Measurements from ENCODE around the gene TAF4. TPM values are rescaled to one million over a fixed set of nuclear protein-coding genes. Genes with fewer than 3 reads are reported as not detected.
A peak's percentile ranks its signal among the peaks of the same experiment; 100 is the strongest.

Gene TAF4
- total RNA-seq, 1 donor from 2014 or later = 20.0 TPM

DNA sequence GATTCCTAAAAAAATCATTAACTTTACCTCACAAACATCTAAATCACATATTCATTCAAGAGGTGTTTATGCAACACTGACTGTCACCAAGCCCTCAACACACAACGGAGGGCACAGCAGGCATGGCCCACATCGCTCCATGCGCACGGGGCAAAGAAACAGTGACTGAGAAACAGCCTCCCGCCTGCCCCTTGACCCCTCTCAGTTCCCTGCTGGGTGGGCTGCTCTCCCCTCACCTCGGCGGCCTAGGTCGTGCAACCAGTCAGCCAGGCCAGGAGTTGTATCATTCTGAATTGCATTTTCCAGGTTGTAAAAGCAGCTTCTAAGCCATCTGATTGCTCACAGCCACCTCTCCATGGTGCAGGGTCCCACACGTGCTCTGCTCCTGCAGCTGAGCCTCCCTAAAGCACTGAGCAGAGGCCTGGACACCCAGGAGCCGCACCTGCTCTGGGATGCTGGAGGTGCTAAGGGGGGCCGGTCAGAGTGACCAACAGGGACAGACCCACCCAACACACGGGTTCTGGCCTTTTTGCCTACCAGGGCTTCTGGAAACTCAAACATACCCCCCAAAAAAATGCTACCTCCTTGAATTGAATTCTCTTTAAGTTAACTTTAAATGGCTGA lies 37.9 kb downstream of the TAF4 start:
- Mint-ChIP-seq H3K4me3 (ENCODE audit: unreplicated experiment) (no peak overlapping the region), H3K27me3 (ENCODE audit: unreplicated experiment) (peaks cover 2% of the 10 kb centered on the region), H3K36me3 (ENCODE audit: unreplicated experiment) (no peaks in the 10 kb centered on the region), H3K9me3 (ENCODE audit: unreplicated experiment) (peaks cover 4% of the 10 kb centered on the region), H3K27ac (ENCODE audit: unreplicated experiment) (no peak overlapping the region), H3K4me1 (ENCODE audit: low read depth, unreplicated experiment) (peaks cover 39% of the 10 kb centered on the region)
- no peak for DNase-seq
- no peak for TF ChIP-seq CTCF (IDR thresholded peaks at IDR 0.05; ENCODE audit: partially characterized antibody, unreplicated experiment)

GRCh38 chr20:62027116-62027515 lies 38.6 kb downstream of the TAF4 start:
- Mint-ChIP-seq H3K27me3 (ENCODE audit: unreplicated experiment) (peaks cover 2% of the 10 kb centered on the region), H3K36me3 (ENCODE audit: unreplicated experiment) (no peaks in the 10 kb centered on the region), H3K4me1 (ENCODE audit: low read depth, unreplicated experiment) (peaks cover 39% of the 10 kb centered on the region), H3K9me3 (ENCODE audit: unreplicated experiment) (peaks cover 4% of the 10 kb centered on the region), H3K27ac (ENCODE audit: unreplicated experiment) (no peak overlapping the region), H3K4me3 (ENCODE audit: unreplicated experiment) (peak overlapping the region; percentile 32)
- no peak for DNase-seq
- TF ChIP-seq CTCF (IDR thresholded peaks at IDR 0.05; ENCODE audit: partially characterized antibody, unreplicated experiment) = no peak

DNA sequence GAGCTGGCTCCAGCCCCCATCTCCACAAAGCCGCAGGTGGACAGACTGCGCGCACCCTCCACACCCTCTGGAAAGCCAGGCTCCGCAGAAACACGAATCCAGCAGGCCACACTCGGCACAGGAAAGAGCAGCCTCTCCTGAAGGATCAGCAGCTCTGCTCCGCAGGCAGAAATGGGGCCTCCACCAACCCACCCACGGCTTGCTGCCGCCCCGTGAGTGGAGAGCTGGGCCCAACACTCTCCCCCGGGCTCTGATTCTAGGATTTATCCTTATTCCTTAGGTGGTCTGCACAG lies 39.2 kb downstream of the TAF4 start:
- Mint-ChIP-seq H3K4me3 (ENCODE audit: unreplicated experiment) (peak overlapping the region; percentile 32), H3K27me3 (ENCODE audit: unreplicated experiment) (peaks cover 2% of the 10 kb centered on the region), H3K36me3 (ENCODE audit: unreplicated experiment) (no peaks in the 10 kb centered on the region), H3K9me3 (ENCODE audit: unreplicated experiment) (peaks cover 4% of the 10 kb centered on the region), H3K4me1 (ENCODE audit: low read depth, unreplicated experiment) (peaks cover 38% of the 10 kb centered on the region), H3K27ac (ENCODE audit: unreplicated experiment) (no peak overlapping the region)
- no peak for DNase-seq
- no peak for TF ChIP-seq CTCF (IDR thresholded peaks at IDR 0.05; ENCODE audit: partially characterized antibody, unreplicated experiment)

- Mint-ChIP-seq H3K9me3 (ENCODE audit: unreplicated experiment) (peaks cover 4% of the 10 kb centered on the region), H3K27me3 (ENCODE audit: unreplicated experiment) (peaks cover 2% of the 10 kb centered on the region), H3K27ac (ENCODE audit: unreplicated experiment) (peak overlapping the region; percentile 53), H3K4me1 (ENCODE audit: low read depth, unreplicated experiment) (peaks cover 39% of the 10 kb centered on the region), H3K4me3 (ENCODE audit: unreplicated experiment) (peak overlapping the region; percentile 22), H3K36me3 (ENCODE audit: unreplicated experiment) (no peaks in the 10 kb centered on the region)
- no peak for TF ChIP-seq CTCF (IDR thresholded peaks at IDR 0.05; ENCODE audit: partially characterized antibody, unreplicated experiment)
- DNase-seq = no peak
Observed at GRCh38 chr20:62025832-62026563, 39.7 kb downstream of the TAF4 start.

DNA sequence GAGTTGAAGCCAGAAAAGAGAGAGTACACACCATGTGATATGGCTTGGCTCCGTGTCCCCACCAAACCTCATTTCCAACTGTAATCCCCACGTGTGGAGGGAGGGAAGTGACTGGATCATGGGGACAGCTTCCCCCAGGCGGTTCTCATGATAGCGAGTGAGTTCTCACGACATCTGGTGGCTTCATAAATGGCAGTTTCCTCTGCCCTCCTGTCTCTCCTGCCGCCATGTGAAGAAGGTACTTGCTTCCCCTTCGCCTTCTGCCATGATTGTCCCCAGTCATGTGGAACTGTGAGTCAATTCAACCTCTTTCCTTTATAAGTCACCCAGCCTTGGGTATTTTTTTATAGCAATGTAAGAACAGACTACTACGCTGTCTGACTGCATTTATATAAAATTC lies 40.3 kb downstream of the TAF4 start:
- peak overlapping the region; percentile 53 for H3K27ac Mint-ChIP-seq (ENCODE audit: unreplicated experiment)
- peak overlapping the region; percentile 22 for H3K4me3 Mint-ChIP-seq (ENCODE audit: unreplicated experiment)
- H3K9me3 Mint-ChIP-seq (ENCODE audit: unreplicated experiment) = peaks cover 7% of the 10 kb centered on the region
- no peak for TF ChIP-seq CTCF (IDR thresholded peaks at IDR 0.05; ENCODE audit: partially characterized antibody, unreplicated experiment)
- no peaks in the 10 kb centered on the region for H3K36me3 Mint-ChIP-seq (ENCODE audit: unreplicated experiment)
- H3K4me1 Mint-ChIP-seq (ENCODE audit: low read depth, unreplicated experiment) = peaks cover 45% of the 10 kb centered on the region
- no peak for DNase-seq
- H3K27me3 Mint-ChIP-seq (ENCODE audit: unreplicated experiment) = peaks cover 2% of the 10 kb centered on the region
